Retina (tissue), 1 donor: ENCODE results near the gene POLR2B.
A peak's percentile ranks its signal among the peaks of the same experiment; 100 is the strongest.
"Not testable (repeated sequence)": the region's sequence is repeated elsewhere in the genome, so short reads cannot be mapped to it uniquely, and the experiment has no call there.

Experiments used
- DNase-seq: peaks from one replicate; pipeline ENCODE4 v3.0.0-alpha.2; 2016

The POLR2B gene

DNA sequence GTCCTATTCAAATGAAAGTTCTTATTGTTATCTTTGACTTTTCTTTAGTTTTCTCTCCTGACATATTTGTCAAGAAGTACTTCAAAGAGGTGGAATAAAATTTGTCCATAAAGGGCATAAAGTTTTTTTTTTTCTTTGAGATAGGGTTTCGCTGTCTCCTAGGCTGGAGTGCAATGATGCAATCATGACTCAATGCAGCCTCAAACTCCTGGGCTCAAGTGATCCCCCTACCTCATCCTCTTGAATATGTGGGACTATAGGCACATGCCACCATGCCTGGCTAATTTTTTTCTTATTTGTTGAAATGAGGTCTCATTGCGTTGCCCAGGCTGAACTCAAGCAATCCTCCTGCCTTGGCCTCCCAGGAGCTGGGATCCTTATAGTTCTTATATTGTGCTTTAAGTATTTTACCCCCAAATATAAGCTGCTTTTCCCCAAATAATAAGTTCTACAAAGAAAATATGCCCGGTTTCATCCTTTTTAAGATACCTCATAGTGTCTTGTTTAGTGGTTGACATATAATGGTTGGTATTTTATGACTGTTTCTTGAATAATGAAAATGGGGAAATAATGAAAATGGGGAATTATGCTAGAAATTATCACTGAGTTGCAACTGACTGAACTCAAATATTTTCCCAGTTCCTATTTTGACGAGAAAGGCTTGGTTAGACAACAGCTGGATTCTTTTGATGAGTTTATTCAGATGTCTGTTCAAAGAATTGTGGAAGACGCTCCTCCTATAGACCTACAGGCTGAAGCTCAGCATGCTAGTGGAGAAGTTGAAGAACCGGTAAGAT is 11.6 kb downstream of the POLR2B start:
- DNase-seq = no peak

DNA sequence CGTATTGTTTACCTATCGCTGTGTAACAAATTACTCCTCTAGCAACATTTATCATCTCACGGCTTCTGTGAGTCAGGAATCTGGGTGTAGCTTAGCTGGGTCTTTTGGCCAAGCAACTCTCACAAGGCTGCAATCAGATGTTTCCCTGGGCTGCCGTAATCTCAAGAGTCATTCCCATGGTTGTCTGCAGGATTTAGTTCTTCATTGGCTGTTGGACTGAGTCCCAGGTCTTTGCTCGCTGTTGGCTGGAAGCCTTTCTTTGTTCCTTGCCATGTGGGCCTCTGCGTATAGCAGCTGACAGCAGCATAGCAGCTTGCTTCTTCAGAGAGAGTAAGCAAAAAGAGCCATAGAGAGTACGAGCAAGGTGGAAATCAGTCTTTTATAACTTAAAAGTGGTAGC is 16.8 kb downstream of the POLR2B start:
- DNase-seq = no peak

DNA sequence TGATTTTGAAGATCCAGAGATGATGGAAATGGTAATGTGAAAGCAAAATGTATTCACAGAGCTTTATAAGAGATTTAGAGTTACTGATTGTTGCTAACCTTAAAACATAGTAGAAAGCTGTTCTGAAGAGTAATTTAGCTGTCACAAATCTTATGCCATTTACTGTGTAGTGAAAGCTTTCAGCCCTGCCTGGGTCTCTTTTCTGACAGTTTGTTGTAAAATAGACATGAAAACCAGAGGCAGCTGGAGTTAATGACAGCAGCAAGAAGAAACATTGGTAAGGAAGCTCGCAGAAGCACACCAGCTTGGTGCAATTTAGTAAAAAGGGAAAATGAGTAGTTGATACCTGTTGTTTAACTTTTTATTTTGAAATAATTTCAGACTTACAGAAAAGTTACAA is 21.1 kb downstream of the POLR2B start:
- DNase-seq = no peak

DNA sequence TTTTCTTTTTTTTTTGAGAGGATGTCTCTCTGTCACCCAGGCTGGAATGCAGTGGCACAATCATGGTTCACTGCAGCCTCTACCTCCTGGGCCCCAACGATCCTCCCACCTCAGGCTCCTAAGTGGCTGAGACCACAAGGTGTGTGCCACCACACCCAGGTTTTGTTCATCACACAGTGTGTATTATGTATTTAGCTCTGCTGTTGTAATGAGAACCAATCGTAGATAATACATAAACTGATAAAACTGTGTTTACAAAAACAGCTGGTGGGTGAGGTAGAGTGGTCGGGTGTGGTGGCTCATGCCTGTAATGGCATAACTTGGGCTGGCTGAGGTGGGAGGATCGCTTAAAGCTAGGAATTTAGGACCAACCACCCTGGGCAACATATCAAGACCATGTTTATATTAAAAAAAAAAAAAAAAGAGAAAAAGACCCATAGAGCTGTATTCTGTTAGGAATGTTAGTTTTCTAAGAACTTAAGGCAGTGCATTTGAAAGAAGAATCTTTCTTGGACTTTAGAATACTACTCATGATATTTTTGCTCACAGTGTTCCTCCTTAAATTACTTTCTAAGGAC is 34.9 kb downstream of the POLR2B start:
- DNase-seq = no peak

DNA sequence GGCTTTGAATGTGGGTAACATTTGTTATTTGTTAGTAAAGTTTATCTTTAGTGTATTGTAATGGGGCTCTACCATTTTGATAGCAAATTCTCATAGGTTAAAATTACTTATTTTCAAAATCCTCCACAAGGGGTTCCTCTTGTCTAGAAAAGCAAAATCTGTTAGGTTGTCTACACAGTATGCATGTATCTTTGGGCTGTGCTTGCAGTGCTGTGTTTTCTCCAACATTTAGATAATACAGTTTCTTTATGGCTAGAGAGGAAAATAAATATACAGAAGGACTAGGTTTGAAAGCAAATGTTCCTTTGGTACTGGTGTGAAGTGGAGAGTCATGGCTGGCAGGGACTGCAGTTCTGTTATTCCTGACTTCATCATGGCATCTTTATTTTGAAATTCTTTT is 40.3 kb downstream of the POLR2B start:
- DNase-seq = no peak

DNA sequence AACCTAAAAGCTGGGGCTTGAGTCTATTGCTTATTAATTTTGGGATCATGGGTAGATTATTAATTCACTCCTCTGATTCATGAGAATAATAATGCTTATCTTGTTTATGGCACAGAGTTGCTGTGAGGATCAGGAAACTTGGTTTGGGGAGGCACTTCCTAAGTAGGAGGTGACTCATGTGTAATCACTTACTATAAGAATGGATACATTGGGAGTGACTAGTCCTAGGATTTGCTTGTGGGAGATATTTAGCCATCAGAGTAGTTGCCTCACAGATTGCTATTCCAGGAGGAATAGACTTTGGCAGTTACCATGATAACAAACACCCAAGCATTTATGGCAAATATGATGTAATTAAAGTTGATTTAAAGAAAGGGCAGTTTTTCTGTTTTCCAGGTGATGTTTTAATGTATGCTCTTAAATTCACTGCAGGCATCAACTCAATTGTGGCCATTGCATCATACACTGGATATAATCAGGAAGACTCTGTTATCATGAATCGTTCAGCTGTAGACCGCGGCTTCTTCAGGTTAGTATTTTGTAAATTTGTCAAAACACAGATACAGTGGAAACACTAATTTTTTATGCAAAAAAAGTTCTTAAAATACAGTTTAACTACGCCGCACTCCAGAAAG is 41.9 kb downstream of the POLR2B start:
- no peak for DNase-seq

DNA sequence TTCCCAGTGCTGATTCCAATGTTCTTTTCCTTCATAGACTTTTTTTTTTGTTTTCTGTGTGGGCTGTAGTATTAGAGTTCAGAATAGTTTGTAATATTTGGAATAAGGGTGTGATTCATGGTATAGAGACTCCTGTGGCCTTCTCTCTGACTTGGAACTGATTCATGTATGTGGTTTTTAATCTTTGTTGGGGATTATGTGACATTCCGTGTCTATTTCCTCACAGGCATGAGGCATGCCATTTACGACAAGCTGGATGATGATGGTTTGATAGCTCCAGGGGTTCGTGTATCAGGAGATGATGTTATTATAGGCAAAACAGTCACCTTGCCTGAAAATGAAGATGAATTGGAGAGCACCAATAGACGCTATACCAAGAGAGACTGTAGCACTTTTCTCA is 44.4 kb downstream of the POLR2B start:
- no peak for DNase-seq

DNA sequence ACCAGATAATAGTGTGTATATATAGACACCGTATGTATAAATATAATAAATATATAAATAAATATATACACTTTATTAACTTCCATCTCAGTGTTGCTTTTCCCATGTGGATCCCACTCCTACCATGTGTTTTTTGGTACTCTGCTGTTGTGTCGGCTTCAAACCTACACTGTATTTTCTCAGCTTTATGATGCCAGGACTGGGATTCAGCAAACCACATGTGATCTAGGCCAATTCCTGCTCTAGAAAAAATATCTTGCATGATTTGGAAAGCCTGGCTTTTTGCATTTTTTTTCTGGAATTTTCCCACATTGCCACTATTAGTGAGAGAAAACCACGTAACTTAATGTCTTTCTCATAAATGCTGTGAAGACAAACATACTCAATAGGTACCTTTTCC is 55.8 kb downstream of the POLR2B start:
- no peak for DNase-seq

DNA sequence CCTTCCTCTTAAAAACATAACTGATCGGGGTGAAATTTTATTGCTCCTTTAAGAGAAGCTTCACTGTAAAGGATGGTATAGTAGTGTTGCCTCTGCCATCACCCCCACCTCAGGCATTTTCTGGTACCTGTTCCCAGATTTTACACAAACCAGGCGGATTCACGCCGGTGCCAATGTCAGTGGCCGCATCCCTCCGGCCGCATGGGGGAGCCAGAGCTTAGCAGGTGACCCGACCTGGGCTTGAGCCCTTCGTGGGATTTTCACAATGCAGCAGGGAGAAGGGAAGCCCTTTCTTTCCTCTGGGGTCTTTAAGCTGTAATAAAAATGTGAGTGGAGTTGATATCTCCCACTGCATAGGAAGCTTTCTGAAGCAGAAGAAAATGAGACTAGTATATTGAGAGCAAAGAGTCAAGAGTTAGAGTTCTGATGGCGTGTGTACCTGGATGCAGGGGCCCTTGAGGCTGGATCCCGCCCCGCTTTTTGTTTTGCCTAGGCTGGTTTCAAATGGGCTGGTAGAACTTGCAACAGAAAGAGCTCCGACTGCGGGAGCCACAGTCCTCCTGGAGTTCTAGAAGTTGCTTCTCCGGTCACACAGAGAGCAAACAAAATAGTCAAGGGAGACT is 59.4 kb downstream of the POLR2B start:
- DNase-seq = peak; percentile 71

DNA sequence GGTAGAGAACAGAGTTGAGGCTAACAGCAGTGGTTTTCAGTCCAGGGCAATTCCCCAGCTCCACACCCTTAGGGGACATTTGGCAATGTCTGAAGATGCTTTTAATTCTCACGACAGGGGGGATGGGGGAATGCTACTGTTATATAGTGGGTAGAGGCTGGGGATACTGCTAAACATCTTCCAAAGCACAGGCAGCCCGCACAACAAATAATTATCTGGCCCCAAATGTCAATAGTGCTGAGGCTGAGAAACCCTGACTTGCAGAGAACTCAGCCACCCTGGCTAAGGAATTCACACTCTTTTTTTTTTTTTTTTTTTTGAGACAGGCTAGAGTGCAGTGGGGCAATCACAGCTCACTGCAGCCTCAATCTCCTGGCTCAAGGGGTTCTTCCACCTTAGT is 60.6 kb downstream of the POLR2B start:
- DNase-seq = no peak

DNA sequence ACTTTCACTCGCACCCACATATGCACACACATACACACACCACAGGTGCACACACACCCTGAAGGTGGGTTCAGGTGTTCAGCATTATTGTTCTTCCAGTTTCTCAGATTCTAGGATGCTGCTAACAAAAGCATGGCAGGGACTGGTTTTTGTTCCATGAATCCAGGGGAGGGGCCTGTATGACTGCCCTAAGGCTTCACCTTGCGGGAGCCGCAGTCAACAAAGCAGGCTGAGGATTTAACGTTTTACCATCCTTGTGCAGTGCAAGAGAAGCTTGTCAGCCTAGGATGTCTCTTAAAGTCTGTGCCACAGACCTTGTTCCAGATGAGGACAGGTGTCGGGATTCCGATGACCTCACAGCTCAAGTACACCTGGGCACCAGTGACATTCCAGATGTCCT is 61.8 kb downstream of the POLR2B start:
- DNase-seq = no peak

DNA sequence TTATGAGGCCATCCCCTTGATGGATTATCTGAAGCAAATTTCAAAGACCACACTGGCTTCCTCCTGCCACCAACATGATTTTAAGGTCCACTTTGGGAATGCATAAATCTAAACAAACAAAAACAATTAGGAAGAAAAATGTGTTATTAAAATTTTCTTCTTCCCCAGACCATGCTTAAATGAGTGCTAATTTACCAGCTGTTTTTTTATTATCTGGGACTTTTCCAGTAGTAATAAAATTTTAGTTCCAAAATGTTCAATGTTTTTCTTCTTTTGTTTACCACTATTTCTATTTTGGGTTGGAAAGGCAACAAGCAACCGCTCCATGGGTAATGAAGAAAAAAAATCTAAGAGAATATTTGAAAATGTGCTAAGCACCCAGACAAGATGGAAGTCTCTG is 62.3 kb downstream of the POLR2B start:
- DNase-seq = no peak

DNA sequence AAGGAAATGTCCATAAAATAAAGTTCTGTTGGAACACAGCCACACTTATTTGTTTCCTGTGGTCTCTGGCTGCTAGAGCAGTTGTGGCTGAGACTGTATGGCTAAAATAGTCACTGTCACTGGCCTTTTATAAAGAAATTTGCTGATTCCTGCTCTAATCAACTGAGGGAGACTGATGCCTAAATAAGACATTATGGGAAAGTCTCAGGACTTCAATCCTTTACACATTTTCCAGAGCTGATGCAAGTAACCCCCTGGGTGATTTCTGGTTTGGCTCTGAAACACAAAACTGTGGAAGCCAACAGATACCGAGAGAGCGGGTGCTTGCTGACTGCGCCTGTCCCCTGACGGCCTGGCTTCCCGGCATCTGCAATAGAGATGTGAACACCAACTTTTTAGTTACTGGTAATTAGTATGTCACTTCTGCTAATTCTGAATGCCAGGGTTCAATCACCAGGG is 64.0 kb downstream of the POLR2B start:
- no peak for DNase-seq

DNA sequence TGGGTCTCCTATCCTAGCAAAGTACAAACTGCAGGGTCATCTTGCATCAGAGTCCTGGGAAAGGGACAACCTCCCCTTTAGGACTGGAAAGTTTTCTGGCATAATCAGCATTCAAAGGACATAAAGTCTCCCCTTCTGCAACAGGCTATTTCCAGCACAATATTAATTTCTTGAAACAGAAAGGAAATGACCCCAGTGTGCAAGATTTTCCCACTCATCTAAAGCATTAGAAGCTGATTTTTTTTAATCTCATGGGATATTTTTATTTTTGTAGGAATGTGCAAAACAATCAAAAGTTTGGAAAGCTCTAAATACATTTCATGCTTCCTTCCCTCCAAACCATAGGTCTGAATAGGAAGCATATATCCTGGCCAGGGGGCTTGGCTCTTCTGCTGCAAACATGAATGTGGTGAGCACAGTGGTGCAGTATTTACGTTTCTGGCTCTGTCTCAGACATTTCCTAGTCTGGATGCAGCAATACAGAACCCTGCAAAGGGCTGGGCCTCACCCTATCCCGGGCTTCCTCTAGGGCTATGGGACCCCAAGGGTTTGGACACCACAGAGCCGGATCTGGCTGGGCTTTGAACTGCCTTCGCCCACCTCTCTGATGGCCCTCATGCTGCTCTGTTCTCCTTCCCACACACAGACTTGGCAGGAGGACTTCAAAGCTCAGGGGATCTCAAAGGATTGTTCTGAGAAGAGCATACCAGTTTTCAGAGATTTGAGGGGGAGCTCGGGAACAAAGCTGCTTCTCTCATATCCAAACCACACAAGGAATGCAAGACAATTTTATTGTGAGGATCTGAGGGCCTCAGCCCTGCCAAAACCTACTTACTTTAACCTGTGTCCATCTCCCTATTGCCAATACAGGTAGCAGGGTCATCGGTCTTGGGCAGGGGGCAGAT is 64.9 kb downstream of the POLR2B start:
- no peak for DNase-seq

DNA sequence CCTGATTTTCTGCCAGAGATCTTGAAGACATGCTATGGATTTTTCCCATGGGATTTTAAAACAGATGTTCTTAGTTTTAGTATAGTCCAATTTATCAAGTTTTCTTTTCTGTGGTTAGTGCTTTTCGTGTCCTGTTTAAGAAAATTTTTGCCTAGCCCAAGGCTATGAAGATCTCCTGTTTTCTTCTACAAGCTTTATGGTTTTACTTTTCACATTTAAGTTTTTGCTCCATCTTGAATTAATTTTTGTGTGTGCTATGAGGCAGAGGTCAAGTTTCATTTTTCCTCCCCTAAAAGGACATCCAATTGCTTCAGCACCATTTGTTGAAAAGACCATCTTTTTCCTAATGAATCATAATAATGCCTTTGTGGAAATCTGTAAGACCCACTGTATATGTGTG is 65.6 kb downstream of the POLR2B start:
- no peak for DNase-seq

DNA sequence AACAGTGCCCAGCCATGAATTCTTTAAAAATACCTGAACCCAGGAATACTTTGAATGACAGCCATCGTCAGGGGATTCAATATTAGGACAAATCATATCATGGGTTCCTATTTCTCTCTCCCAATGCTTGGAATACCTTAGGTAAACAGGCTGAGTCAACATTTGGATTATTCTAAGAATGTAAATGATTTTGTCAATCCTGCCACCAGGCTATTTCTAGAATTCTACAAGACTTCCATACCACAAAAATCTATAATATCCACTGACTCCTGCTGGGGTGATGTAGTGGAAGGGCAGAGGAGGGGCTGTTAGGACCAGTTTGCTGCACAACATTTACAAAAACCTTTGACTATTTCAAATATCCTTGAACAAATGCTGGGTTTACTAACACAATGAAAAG is 66.3 kb downstream of the POLR2B start:
- no peak for DNase-seq

DNA sequence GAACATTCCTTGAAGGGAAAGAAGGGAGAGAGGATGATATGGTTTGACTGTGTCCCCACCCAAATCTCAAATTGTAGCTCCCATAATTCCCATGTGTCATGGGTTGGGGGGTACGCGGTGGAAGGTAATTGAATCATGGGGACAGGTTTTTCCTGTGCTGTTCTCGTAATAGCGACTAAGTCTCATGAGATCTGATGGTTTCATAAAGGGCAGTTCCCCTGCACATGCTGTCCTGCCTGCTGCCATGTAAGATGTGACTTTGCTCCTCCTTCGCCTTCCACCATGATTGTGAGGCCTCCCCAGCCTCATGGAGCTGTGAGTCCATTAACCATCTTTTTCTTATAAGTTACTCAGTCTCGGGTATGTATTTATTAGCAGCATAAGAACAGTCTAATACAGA is 68.3 kb downstream of the POLR2B start:
- DNase-seq = not testable (repeated sequence)

DNA sequence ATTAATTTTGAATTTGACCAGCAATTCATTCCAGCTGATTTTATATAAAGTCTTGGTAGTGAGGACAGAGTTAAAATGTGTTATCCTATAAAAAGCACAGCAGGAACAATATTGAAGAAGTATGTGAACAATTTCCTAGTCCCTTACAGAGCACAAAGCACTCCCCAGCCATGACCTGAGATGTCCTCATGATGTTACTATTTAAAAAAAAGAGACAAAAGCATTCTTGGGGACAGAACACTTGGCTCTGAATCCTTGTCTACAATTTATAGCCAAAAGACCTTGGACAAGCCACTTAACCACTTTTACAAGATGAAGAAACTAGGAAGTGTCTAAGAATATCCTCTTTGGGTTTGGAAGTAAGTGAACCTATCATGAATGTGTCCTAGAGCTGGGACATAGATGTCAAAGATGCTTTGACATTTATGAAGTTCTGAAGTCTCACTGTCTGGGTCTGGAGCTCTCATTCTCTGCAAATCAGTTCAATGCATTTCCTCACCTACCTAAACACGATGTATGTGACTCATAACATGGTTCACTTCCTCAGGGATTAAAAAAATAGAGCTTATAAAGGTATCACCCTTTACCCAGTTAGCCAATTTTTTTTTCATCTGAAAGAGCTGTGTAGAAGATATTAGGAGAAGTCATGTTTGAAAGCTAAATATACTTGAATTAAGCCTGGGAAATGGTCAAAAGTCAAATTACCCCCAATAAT is 70.1 kb downstream of the POLR2B start:
- DNase-seq = no peak

DNA sequence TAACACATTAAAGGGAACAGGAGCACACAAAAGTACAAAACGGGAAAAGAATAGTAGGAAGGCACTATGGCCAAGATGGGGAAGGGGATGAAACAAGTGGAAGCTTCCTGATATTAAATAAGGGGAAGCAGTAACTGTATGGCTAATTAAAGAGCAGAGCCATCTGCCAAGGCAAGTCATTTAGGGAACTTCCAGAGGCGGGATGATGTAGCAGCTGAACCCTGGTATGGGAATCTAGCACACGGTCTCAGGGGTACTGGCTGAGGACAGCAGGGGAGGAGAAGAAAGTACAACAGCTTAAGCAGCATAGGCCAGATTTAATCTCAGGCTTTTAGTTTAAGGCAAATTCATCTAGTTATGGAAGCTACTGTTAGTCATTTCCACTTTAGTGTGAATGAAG is 72.4 kb downstream of the POLR2B start:
- DNase-seq = no peak

DNA sequence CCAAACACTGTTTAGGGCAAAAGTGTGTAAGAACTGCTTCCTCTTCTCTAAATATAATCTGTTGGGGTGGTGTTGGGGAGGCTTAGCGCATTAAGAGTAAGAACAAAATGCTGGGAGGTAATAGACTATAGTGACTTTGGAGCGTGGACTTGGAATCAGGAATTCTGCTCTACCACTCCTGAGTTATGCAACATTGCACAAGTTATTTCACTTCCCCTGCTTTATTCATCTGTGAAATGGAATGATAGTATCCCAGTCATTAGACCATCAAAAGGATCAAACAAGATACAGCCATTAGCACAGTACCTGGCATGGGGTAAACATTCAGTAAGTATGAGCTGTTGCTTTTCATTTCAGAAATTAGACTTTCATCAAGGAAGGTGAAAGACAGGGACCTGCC is 72.8 kb downstream of the POLR2B start:
- no peak for DNase-seq

DNA sequence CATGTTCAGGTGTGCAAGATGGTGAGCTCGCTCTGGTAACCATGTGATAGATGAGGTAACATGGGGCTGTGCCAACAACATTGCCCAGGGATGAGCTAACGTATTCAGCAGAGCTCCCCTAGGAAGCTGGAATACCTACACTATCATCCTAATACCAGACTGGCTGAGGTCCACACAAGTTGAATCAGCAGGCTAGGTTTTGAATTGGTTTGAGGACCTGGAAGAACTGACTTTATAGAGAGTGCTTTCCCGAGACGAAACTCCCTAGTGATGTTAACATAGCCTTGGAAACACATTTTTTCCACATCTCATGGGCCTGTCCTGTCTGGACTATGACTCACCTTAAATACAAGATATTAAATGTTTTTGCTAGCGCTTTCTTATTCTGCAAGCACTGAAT is 74.8 kb downstream of the POLR2B start:
- no peak for DNase-seq

DNA sequence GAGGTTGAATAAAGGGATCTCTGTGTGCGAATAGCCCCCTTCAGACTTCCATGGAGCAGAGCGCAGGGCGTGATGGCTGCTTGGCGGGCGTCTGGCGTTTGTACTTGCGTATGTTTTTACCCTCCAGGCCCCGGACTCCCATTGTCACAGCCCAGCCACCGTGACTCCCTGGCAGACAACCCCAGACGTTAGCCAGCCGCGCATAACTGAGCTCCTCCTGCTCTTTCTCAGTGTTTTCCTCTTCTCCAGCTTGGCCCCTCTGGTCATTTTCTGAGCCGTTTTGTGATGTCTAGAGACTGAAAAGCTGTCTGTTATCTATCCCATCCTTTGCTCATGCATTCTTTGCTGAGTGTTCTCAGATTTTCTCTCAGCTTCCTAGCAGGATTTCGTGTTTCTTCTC is 77.2 kb downstream of the POLR2B start:
- peak; percentile 9 for DNase-seq
